Non-pigmented ciliary epithelial cell (primary cell): Measurements from ENCODE around the gene SEM1.
"Not testable (repeated sequence)": the region's sequence is repeated elsewhere in the genome, so short reads cannot be mapped to it uniquely, and the experiment has no call there.

Experiments used
- DNase-seq: peaks from one replicate; pipeline ENCODE4 v3.0.0-alpha.2; 2010; ENCODE audit warnings: low read depth

The SEM1 gene

DNA sequence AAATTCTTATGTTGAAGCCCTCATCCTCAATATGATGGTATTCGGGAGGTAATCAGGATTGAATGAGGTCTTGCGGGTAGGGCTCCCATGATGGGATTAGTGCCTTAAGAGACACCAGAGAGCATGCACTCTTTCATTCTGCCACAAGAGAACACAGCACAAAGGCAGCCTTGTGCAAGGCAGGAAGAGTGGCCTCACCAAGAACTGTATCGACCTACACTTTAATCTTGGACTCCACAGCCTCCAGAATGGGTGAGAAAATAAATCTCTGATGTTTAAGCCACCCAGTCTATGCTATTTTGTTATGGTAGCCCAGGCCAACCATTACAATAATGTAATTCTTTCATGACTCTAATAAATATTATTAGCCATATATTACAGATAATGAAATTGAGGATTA is 8.4 kb downstream of the SEM1 start:
- DNase-seq, result no peak

DNA sequence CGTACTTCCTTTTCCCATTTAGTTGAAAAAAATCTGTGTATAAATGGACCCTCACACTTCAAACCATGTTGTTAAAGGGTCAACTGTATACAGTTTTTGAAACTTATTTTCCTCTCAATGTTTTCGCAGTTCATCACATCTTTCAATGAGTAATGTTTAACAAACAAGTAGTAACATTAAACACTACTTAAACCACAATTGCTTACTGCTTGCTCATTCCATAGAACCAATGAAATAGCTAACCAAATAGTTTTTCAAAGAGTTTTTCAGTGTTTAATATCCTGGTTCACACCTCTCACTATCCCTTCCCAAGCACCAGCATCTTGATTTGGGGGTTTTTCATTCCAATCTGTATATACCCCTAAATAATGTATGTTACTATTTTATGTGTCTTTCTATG is 9.1 kb downstream of the SEM1 start:
- DNase-seq, result no peak

DNA sequence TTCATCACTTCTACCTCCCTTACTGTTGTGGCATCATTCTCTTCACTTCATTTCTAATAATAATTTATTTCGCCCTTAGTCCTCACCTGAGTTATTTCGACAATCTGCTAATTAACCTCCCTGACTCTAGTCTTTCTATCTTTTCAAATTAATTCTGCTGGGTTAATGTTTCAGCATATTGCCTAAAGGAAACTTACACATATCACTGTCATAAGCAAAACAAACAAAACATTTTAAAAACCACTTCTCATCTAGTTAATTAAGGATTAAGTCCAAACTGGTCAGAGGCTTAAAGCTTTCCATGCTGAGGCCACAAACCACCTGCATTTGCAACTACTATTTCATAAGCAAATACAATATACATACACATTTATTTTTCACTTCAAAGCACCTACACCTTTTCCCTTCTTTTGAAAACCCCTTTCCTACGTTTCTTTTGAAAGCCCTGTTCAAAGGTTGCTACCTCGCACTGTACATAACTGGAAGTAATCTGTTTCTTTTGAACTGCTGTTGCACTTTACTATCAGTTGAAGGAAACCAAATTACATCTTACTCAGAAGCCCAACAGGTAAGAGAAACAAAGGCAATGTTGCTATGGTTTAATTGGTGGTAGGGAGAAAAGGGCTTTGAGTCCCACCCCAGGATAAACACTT is 10.3 kb downstream of the SEM1 start:
- DNase-seq, result no peak

DNA sequence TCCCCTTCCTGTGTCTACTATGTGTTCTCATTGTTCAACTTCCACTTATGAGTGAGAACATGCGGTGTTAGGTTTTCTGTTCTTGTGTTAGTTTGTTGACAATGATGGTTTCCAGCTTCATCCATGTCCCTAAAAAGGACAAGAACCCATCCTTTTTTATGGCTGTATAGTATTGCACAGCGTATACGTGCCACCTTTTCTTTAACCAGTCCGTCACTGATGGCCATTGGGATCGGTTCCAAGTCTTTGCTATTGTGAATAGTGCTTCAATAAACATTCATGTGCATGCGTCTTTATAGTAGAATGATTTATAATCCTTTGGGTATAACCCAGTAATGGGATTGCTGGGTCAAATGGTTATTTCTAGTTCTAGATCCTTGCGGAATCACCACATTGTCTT is 11.2 kb downstream of the SEM1 start:
- not testable (repeated sequence) for DNase-seq

DNA sequence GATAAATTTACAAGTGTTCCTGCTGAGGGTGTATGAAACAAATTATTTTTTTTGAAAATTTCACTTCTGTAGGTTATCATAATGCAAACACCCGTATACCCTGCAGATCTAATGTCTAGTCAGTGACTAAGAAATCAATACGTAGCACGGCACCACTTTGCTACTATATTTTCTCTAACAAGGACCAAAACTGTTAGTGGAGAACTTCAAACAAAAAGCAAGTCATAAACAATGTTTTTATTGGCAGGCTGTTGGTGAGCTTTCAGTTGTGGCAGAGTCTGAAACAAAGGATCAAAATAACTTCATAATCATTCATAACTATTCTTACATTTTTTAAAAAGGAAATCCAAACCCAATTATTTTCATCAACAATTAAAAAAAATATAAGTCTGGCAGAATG is 11.8 kb downstream of the SEM1 start:
- DNase-seq, result no peak

DNA sequence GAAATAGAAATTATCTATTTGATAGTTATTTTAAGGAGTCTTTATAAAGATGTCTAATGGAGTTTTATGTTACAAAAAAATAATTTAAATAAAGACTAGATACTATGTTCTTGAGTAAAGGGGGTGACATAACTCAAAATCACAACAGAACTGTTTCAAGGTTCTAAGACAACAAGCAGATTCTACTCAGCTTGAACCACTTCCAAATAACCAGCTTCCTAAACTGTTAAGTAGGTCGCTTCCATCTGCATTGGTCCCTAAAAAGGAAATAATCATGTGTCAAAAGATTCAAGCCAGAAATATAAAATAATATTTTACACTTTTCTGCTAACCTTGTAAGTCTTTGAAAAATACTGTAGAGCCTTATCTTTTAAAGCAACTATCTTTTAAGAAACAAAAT is 14.1 kb downstream of the SEM1 start:
- no peak for DNase-seq

DNA sequence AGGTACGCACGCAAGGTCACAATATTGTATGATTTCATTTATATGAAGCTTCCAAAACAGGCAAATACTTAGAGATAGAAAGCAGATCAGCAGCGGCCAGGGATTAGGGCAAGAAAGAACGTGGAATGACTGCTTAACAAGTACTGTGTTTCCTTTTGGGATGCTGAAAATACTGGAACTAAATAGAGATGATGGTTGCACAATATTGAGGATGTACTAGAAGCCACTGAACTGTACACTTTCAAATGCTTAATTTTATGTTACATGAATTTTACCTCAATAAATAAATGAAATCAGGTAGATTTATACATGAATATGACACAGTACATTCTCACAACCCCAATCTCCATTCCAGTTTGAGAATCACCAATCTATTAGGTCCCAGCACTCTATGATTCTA is 15.6 kb downstream of the SEM1 start:
- no peak for DNase-seq

DNA sequence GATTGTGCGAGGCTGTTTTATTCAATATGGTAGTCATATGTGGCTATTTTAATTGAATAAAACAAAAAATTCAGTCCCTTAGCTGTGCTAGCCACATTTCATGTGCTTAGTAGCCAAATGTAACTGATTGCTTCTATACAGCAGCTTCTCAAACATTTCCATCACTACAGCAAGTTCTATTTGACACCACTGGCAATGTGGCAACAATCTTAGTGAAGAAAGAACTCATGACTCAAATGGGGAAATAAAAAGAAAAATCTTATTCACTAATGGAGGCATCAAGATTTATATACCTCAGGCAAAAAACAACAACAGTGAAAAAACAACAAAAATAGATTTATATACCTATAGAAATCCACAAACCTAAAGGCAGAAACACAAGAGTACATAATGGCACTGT is 17.9 kb downstream of the SEM1 start:
- no peak for DNase-seq

DNA sequence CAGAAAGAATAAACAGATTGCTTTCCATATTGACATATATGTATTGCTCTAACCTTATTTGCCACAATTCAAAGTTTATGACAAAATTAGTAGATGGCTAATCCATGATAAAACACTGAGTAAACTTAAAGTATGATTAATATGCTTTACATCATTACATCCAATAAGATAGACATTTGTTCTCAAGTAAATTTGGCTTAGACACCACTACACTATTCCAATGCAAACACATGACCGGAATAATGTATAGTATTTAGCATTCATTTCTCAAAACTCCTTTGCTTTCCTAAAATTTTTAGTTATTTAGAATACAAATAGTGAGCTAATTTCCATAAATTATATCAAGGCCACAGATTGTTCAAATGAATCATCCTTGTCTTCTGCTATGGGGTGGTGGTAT is 20.2 kb downstream of the SEM1 start:
- no peak for DNase-seq

DNA sequence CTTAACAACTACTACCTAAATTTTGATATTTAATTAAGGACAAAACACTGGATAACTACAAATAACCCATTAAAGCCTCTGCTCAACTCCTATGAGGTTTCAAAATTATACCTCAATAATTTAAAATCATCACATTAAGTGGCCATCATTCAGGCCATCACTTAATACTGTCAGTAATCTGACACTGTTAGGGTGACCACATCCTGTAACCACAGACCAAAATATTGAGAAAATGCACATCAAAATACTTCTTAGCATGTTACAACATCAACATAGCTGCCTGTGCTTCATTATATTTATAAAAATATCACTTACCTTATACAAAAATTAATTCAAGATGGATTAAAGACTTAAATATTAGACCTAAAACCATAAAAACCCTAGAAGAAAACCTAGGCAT is 23.3 kb downstream of the SEM1 start:
- no peak for DNase-seq

DNA sequence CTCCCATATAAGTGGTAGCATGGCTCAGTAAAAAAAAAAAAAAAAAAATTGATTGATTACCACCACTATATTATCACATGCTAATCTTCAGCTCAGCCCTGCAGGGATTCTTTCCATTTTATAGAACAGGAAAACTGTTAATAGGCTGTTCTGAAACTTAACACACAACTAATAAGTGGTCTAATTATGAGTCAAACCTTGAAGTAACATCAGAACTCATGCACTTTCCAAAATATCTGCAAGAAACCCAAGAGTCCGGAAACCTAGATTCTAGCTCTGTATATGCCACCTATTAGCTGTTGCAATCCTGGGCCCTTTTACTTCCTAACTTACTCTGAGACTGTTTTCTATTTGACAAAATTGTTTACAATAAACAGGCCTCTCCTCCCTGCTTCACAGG is 23.9 kb downstream of the SEM1 start:
- no peak for DNase-seq

DNA sequence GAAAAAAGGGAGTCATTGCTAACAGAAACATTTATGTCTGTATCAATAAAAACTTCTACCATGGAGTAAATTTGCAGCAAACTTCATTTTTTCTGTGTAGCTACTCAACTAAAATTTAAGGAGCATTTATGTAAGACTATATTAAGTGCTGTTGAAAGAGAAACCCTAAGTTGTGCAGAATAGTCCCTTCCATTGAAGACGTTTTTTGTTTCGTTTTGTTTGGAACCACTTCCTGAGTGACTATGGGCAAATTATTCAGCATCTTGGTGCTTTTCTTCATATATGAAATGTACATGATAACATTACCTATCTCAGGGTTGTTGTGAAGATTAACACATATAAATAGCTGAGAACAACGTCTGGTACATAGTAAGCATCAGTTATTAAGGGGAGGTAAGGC is 24.3 kb downstream of the SEM1 start:
- no peak for DNase-seq

DNA sequence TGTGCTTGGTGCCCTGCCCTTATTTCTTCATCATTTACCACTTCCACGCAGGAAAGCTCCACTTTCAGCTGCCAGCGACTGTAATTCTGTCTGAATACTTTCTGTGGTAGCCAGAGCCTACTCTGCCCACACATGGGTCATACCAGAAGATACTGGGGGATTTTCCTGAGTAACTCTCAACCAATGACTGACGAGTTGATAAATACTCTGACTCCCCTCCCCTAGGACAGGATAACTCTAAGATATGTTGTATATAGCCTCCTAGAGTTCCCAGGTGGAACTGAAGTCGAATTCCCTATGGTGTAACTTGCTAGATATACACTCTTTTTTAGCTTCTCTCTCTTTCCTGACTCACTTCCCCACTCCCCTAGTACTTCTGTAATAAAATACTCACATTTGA is 29.8 kb downstream of the SEM1 start:
- no peak for DNase-seq

DNA sequence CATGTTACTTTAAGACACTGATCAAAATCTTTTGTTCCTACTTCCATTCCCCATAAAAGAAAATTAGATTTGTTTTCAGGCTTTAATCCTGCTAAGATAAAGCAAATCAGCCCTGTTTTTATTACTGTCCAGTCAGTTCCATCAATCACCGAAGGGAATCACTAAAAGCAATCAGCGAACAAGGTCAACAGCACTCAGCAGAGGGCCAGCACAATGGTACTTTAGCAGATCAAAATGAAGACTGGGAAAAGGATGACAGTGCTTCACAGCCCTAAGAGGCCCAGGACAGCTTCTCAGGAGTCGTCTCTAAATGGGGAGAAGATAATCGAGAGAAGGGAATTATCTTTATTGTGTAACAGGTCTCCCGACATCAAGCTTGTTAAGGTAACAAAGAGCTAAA is 32.7 kb downstream of the SEM1 start:
- DNase-seq, result no peak

DNA sequence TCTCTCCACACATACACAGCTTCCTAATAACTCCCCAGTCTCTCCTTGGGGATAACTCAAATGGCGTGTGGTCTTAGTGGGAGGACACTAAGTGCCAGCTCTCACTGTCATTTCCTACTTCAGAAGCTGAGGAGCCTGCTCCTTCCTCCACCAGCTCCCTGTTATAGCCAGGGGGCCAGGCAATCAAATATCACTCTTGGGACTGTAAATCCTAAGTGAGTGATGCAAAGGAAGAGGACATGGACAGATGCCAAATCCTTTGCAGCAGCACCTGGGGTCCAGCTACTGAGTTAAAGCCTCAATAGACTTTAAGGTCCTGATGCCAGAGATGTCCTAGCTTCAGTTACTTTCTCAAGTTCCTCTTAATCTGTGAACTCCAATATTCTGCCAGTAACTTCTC is 34.1 kb downstream of the SEM1 start:
- no peak for DNase-seq

DNA sequence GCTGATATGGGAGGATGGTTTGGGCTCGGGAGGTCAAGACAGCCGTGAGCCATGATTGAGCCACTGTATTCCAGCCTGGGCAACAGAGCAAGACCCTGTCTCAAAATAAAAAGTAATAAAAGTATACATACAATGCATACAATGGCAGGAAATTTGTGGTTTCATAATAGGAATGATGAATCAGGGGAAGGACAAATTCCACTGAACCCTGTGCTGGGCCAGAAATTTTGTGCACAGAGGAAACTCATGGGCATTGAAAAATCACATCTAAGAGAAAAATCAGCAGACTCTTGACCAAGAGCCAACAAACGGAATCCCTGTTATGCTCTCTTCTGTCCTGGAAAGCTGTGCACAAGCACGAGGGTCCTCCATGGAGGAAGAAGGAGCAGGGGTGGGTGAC is 35.1 kb downstream of the SEM1 start:
- DNase-seq, result no peak

DNA sequence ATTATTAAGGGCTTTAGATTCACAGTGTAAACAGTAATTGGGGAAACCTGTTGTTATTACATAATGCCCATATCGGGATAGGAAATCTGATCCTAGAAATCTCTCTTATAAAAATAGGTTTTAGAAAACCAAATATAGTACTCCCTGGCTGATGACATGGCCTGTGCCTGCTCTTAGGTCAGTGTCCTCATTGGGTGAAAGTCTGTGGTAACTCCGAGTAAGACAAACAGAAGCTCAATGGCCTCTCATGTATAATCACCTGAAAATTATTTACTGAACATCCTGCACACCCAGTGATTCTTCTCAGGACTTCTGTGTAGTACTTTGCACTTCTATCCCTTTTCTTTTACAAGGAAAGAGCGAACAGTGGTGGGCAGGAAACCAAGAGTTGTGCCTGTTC is 37.8 kb downstream of the SEM1 start:
- no peak for DNase-seq

DNA sequence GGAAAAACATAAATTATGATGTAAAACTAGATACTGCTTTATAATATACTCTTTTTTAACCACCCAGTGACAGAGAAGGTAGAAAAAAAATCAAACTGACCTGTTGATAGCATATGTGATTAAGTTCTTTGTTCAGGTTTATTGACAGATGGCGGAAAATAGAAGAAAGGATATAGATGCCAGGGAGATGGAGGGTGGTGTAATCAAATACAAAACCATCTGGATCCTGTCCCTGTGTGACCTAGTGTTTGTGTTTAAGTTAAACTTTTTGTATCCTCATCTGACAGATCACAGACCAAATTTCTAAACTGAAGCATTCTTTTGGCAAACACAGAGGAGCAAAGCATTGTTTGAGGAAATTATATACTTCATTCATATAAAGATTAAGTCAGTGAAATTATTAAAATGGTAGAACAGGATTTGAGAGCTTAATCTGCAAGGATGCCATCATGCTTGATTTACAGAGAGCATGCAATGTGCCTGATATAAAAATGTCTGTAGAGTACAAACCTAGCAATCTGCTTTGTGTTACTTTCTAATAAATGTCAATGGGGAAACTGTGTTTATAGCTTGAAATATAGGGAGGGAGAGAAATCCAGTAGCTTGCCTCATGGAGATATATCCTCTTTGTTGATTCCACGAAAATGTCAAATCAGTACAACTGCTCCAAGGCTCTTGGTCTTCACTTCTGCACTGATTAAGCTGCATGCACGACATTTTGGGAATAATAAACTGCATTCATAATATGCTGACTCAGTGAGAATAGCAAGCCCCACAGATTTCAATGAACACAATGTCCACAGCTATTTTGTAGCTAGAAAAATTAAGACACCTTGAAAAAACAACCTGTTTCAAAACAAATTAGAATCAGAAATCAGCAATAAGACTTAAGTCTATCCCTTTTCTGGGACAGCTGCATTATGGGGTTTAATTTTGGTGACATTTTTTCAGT is 39.0 kb downstream of the SEM1 start:
- no peak for DNase-seq

DNA sequence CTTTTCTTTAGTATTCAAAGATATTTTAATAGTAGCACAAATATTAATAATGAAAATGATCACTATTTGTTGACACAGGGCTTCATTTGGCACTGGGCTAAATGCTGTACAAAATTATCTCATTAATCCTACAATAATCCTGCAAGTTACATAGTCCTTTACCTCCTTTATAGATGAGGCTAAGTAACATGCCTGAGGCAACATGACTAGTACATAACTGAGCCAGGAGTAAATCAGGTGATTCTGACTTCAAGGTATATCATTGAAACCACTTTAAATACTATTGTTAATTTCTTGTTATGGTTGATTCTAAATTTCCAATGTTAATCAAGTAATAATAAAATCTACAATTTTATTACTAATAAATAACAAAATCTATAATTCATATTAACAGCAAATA is 39.8 kb downstream of the SEM1 start:
- DNase-seq, result no peak

DNA sequence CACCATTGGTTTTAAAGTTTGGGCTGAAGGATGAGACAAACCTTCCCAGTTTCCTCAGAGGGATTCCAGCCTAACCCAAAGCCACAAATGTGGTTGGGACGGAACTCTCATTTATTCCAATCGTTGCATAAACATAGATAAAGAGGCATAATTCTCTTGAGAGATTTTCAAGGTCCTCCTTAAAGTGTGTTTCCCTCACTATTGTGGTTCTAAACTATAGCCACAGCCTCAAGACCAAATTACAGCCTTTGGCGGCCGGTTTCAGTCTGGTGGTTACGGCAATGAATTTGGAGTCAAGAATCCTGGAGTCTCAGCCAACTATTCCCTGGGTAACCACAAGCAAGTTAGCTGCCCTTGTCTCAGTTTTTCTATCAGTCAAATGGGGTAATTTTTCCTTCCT is 42.6 kb downstream of the SEM1 start:
- no peak for DNase-seq

DNA sequence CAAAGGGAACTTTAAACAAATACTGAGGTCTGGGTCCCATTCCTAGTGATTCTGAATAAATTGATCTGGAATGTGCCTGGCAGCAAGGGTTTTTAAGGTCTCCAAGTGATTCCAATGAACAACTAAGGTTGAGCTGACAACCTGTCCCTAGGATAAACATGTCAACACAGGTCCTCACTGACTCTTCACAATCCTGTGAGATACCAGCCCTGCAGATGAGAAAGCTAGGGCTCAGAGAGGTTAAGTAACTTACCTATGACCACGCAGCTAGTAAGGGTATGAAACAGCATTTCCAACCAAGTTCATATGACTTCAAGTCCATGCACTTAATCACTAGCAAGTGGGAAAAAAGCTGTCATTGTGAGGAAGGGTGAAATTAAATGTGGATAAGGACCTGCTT is 44.0 kb downstream of the SEM1 start:
- DNase-seq, result no peak

DNA sequence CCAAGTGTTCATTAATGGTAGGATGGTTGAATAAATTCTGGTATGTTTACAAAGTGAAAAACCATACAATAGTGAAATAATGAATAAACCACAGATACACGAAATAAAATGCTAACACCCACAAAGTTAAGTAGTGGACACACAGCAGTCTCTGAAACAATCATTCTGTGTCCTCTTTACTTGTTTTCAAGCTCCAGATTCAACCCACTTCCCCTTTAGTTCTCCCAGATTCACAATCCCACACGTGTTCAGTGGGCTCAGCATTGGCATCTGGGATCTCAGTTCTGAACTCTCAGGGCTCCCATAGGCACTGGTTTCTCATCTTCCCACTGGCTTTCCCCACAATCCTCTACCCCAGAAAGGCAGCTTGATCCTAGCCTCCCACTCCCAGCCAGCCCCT is 44.9 kb downstream of the SEM1 start:
- no peak for DNase-seq

DNA sequence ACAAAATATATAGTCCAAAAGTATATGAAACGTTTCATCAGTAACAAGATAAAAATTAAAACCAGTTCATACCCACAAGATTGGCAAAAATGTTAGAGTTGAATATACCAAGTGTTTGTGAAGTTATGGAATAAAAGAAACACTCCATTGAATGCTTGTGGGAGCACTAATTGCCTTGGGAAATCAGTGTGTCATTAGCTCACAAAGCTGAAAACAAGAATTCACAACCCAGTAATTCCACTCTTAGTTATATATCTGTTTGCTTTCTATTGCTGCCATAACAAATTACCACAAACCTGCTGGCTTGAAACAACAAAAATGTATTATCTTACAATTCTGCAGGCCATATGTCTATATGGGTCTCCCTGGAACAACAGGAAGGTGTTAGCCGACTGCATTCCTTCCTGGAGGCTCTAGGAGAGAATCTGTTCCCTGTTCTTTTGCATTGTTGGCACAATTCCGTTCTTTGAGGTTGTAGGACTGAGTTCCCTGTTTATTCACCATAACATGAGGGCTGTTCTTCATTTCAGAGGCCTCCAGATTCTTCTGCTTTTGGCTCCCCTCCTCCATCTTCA is 45.7 kb downstream of the SEM1 start:
- DNase-seq, result no peak
